Prostate gland (tissue), 2 donors: ENCODE results near the gene TMOD4. TPM values are rescaled to one million over a fixed set of nuclear protein-coding genes. Genes with fewer than 3 reads are reported as not detected.
"Not testable (repeated sequence)": the region's sequence is repeated elsewhere in the genome, so short reads cannot be mapped to it uniquely, and the experiment has no call there.

Source experiments
- DNase-seq: peaks from one replicate; pipeline ENCODE4 v3.0.0-alpha.2; 2019; ENCODE audit warnings: low spot score
- H3K27ac ChIP-seq, 2 donors: fragments of 200-600 bp; sonication (generic); 2 replicates each; pipeline ENCODE4 v1.5.1; 2017 to 2019
- H3K27me3 ChIP-seq: fragments of 200-600 bp; sonication (generic); replicated peaks from 2 replicates; pipeline ENCODE4 v1.5.1; 2019; ENCODE audit not compliant: insufficient read depth
- H3K36me3 ChIP-seq, 2 donors: fragments of 200-600 bp; sonication (generic); 1 replicate in 1 of 2; 2 replicates in 1 of 2; pipeline versions ENCODE4 v1.5.1 to v1.8.1; 2017 to 2019
- H3K4me1 ChIP-seq: fragments of 200-600 bp; sonication (generic); replicated peaks from 2 replicates; pipeline ENCODE4 v1.5.1; 2019
- H3K4me3 ChIP-seq, 2 donors: fragments of 200-600 bp; sonication (generic); 2 replicates each; pipeline ENCODE4 v1.5.1; 2017 to 2019
- H3K9me3 ChIP-seq: fragments of 200-600 bp; sonication (generic); 2 replicates; pipeline ENCODE4 v1.5.1; 2017
- POLR2A ChIP-seq: fragments of 450-650 bp; IDR thresholded peaks from one replicate; pipeline ENCODE4 v1.6.1; 2016; ENCODE audit warnings: antibody characterized with exemption, mild to moderate bottlenecking
- POLR2AphosphoS5 ChIP-seq: sonication (generic); formaldehyde crosslinking; IDR thresholded peaks from one replicate; pipeline ENCODE4 v1.6.1; 2017; ENCODE audit warnings: antibody characterized with exemption
- WGBS: methylation state at CpG from one replicate; pipeline ENCODE4 v1.1.5; 2018; 5-methylcytosine and 5-hydroxymethylcytosine counted together
- intact Hi-C: fragments of 100-400 bp; cut with DNase I; formaldehyde crosslinking; loops from one replicate; pipeline ENCODE4 v1.14.2; 2022
- total RNA-seq, 2 donors: library from RNA; depleted of rRNA; stranded (reverse); fragments of >200 nt; gene quantifications; one replicate each; pipeline ENCODE4 v1.1.0, GENCODE V29; 2016
- TF ChIP-seq, protein P1 (sequence below), 4 experiments: fragments of 200-600 bp in 2 of 4; fragments of 450-650 bp in 2 of 4; sonication (generic) in 2 of 4; IDR thresholded peaks; 1 replicate in 3 of 4; 2 replicates in 1 of 4; pipeline ENCODE4 v1.5.1; 2016 to 2019; ENCODE audit warnings: antibody characterized with exemption in 4 of 4, mild to moderate bottlenecking in 2 of 4, moderate library complexity in 2 of 4

The TMOD4 gene
- total RNA-seq, 2 donors from 2014 or later = 1.7 TPM; not detected in 1

DNA sequence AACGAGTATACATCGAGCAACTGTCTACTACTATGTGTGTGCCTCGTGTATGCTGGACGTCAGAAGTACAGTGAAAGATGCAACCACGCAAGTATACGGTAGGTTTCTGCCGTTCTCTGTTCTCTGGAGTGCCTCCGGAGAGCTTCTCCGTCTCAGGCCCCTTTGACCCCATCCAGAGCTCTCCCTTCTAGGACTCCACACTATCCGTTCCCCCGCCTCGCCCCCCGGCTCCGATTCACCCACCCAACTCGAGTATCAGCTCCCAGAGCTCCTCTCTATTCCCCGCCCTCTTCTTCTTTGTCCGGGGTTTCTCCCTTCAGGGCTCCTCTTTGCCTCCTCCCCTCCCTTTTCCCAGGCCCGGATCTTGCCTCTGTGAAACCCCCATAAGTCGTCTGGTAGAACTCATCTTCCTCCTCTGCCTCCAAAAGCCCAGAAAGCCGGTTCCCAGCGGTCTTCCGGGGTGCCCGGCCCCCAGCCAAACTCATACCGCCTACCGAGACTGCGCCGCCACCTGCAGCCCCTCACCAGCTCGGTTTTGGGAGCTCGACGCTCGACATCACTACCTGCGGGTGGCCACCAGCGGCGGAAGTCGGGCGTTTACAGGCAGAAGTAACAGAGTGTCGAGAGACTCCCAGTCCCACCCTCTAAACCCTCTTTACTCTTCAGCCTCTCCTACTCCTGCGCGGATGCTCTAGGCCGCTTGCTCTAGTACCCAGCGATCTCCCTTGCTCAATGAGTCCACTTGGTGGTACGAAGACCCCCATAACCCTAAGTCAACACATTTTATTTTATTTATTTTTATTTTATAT, 14.1 kb upstream of the TMOD4 start, which contains the start of gene VPS72:
VPS72 (minus strand) TSS at position 561 of the 809 bp plus-strand sequence; CDS start at position 485, 76 bp downstream.
- Histone ChIP-seq H3K4me3 (peak within 1 kb of the TSS; percentile 60 to 79), H3K27me3 (no peaks in the 10 kb centered on the region), H3K9me3 (no peaks in the 10 kb centered on the region), H3K27ac (peak within 1 kb of the TSS; percentile 84 to 90), H3K36me3 (no peaks in the 10 kb centered on the region), H3K4me1 (peaks cover 17% of the 10 kb centered on the region)
- WGBS = under 1% methylated on average over 42 of the region's 42 CpGs
- DNase-seq = peak; percentile 87
- TF ChIP-seq POLR2A = peak; percentile 64
- TF ChIP-seq, protein P1, sequence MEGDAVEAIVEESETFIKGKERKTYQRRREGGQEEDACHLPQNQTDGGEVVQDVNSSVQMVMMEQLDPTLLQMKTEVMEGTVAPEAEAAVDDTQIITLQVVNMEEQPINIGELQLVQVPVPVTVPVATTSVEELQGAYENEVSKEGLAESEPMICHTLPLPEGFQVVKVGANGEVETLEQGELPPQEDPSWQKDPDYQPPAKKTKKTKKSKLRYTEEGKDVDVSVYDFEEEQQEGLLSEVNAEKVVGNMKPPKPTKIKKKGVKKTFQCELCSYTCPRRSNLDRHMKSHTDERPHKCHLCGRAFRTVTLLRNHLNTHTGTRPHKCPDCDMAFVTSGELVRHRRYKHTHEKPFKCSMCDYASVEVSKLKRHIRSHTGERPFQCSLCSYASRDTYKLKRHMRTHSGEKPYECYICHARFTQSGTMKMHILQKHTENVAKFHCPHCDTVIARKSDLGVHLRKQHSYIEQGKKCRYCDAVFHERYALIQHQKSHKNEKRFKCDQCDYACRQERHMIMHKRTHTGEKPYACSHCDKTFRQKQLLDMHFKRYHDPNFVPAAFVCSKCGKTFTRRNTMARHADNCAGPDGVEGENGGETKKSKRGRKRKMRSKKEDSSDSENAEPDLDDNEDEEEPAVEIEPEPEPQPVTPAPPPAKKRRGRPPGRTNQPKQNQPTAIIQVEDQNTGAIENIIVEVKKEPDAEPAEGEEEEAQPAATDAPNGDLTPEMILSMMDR (IDR thresholded peaks at IDR 0.05) = peak in 2 of 4 experiments; percentile 43 to 52
- peak; percentile 97 for TF ChIP-seq POLR2AphosphoS5
- intact Hi-C loops = no loop called here

DNA sequence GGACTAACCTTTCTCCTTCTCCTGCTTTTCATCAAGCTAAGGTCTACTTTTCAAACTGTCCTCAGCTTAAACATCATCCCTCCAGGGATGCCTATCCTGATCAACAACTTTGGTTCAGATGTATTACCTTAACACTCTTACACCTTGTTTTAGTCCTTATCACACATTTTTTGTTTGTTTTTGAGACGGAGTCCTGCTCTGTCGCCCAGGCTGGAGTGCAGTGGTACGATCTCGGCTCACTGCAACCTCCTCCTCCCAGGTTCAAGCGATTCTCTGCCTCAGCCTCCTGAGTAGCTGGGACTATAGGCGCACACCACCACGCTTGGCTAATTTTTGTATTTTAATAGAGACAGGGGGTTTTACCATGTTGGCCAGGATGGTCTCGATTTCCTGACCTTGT, 12.9 kb upstream of the TMOD4 start:
- intact Hi-C loops, H3K27me3 ChIP-seq, DNase-seq, H3K36me3 ChIP-seq, H3K9me3 ChIP-seq: not testable (repeated sequence)
- Histone ChIP-seq H3K4me1 (peaks cover 17% of the 10 kb centered on the region), H3K27ac (peak overlapping the region; percentile 84 to 90), H3K4me3 (peak overlapping the region; percentile 60 to 79)
- 54% methylated on average over 8 of the region's 8 CpGs for WGBS

DNA sequence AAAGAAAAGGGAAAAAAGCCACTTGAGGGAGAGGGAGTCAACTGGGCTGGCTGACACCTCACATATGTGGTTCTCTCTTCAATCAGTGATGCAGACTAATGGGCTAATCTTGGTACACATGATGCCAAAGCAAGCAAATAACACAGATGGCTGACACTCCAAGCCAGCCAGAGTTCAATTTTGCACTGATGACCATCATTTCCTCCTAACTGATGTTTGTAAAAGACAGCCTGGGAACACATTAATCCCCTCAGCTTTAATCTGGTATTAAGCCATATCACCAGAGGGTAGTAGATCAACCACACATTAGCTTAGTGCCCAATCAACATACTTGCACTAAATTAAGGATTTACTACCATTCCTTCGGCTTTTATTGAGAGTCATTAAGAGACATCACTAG, 11.4 kb upstream of the TMOD4 start:
- intact Hi-C loops = no loop called here
- no peaks in the 10 kb centered on the region for H3K9me3 ChIP-seq
- 21% methylated on average over 1 of the region's 1 CpG for WGBS
- peak overlapping the region; percentile 84 to 90 for H3K27ac ChIP-seq
- DNase-seq = no peak
- no peaks in the 10 kb centered on the region for H3K27me3 ChIP-seq
- H3K4me1 ChIP-seq = peaks cover 17% of the 10 kb centered on the region
- peaks cover 0 to 8% of the 10 kb centered on the region in 2 donors for H3K36me3 ChIP-seq
- no peak overlapping the region for H3K4me3 ChIP-seq
- TF ChIP-seq POLR2AphosphoS5 (no peak), POLR2A (no peak)
- TF ChIP-seq, protein P1 (IDR thresholded peaks at IDR 0.05) = no peak

DNA sequence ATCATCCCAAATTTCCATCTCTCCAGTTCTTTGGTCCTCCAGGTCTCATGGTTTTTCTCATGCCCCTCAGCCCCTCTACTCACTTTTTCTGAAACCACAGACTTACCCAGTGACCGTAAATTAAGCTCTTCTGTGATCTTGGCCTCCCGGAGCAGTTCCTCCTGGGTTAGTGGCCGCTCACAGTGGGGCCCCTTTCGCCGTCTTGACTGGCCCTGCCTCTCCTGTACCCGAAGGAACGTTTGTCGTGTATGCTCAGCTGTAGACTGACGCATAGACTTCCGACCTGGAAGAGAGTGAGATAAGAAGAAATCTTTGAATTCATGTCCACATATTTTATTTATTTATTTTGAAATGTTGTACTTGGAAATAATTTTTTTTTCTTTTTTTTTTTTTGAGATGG, 8.4 kb upstream of the TMOD4 start:
- H3K9me3 ChIP-seq = no peaks in the 10 kb centered on the region
- no peak overlapping the region for H3K27ac ChIP-seq
- H3K27me3 ChIP-seq = no peaks in the 10 kb centered on the region
- peaks cover 8 to 17% of the 10 kb centered on the region in 2 donors for H3K36me3 ChIP-seq
- H3K4me1 ChIP-seq = peaks cover 17% of the 10 kb centered on the region
- no peak for TF ChIP-seq POLR2AphosphoS5
- TF ChIP-seq POLR2A = no peak
- TF ChIP-seq, protein P1 (IDR thresholded peaks at IDR 0.05) = no peak
- DNase-seq = no peak
- intact Hi-C loops = no loop called here
- no peak overlapping the region for H3K4me3 ChIP-seq
- 95% methylated on average over 10 of the region's 10 CpGs for WGBS

DNA sequence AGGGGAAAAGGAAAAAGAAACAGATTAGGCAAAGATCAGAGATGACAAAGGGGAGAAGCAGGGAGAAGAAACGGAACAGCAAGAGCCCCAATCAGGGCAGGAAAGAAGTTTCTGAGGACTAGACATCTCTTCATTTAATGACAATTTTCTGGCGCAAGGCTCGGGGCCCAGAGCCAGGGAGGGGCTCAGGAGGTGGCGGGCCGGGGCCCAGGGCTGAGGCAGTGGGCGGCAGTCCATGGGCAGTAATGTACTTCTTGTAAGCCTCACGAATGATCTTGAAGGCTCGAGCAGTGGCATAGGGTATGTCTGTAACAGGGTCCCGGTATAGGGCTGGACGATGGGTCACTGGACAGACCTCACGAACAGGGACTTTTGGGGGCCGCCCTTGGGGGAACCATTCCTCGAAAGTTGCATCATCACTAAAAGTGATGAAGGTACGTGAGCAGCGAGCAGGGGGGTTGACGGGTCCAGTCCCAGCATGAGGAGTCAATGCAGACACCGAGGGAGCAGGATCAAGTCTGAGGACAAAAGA, 799 bp upstream of the TMOD4 start:
- Histone ChIP-seq H3K27me3 (no peaks in the 10 kb centered on the region), H3K4me3 (no peak overlapping the region), H3K9me3 (no peaks in the 10 kb centered on the region), H3K36me3 (peaks cover 0 to 16% of the 10 kb centered on the region in 2 donors), H3K27ac (no peak overlapping the region), H3K4me1 (no peaks in the 10 kb centered on the region)
- no peak for DNase-seq
- WGBS = 92% methylated on average over 17 of the region's 17 CpGs
- TF ChIP-seq, protein P1 (IDR thresholded peaks at IDR 0.05) = no peak
- no peak for TF ChIP-seq POLR2AphosphoS5
- TF ChIP-seq POLR2A = no peak
- intact Hi-C loops = no loop called here
